ENCODE measurements around the gene GRM7.

Gene GRM7

GRCh38 chr3:7215706-7216105 lies 354.8 kb downstream of the GRM7 start:
- no CpG with 5 or more reads among the region's 3 CpGs for WGBS (ENCODE audit: extremely low coverage, insufficient coverage, insufficient read length)
- H3K27me3 ChIP-seq (ENCODE audit: insufficient read depth, low read length) = no peaks in the 10 kb centered on the region
- no peak overlapping the region for H2BK12ac ChIP-seq (ENCODE audit: low read length)
- no peaks in the 10 kb centered on the region for H3K4me1 ChIP-seq (ENCODE audit: control insufficient read depth in 1 of 2, insufficient read depth in 2 of 2, low read length in 2 of 2)
- no peaks in the 10 kb centered on the region for H3K79me2 ChIP-seq (ENCODE audit: control insufficient read depth, insufficient read depth, low read length, poor library complexity)
- DNase-seq = no peak
- no peak overlapping the region for H3K27ac ChIP-seq (ENCODE audit: low read depth, low read length)
- H3K36me3 ChIP-seq (ENCODE audit: control insufficient read depth in 1 of 2, insufficient read depth in 2 of 2, low read length in 2 of 2) = no peaks in the 10 kb centered on the region
- H2AK5ac ChIP-seq (ENCODE audit: low read length) = no peak overlapping the region
- H3K14ac ChIP-seq (ENCODE audit: low read length) = no peak overlapping the region
- H2BK5ac ChIP-seq (ENCODE audit: low read depth, low read length, poor library complexity) = no peak overlapping the region
- no peak overlapping the region for H2AFZ ChIP-seq (ENCODE audit: insufficient read depth, low read length, poor library complexity)
- H4K91ac ChIP-seq (ENCODE audit: low read depth, low read length) = no peak overlapping the region
- H3K9ac ChIP-seq (ENCODE audit: low read length) = no peak overlapping the region
- no peaks in the 10 kb centered on the region for H3K79me1 ChIP-seq (ENCODE audit: low read length)
- H3K4me3 ChIP-seq (ENCODE audit: low read depth, low read length) = no peak overlapping the region
- H4K12ac ChIP-seq (ENCODE audit: low read depth, low read length) = no peak overlapping the region
- H3K9me3 ChIP-seq (ENCODE audit: insufficient read depth, low read depth, low read length) = no peaks in the 10 kb centered on the region
- H2BK120ac ChIP-seq (ENCODE audit: insufficient read depth, low read length, poor library complexity) = no peak overlapping the region
- H3K4me2 ChIP-seq (ENCODE audit: low read length) = no peak overlapping the region
- no peak overlapping the region for H3K23ac ChIP-seq (ENCODE audit: low read length)
- no peak overlapping the region for H3K18ac ChIP-seq (ENCODE audit: low read length)
- no peak overlapping the region for H4K8ac ChIP-seq (ENCODE audit: low read depth, low read length)
- no peak overlapping the region for H3K4ac ChIP-seq (ENCODE audit: low read depth, low read length)

DNA sequence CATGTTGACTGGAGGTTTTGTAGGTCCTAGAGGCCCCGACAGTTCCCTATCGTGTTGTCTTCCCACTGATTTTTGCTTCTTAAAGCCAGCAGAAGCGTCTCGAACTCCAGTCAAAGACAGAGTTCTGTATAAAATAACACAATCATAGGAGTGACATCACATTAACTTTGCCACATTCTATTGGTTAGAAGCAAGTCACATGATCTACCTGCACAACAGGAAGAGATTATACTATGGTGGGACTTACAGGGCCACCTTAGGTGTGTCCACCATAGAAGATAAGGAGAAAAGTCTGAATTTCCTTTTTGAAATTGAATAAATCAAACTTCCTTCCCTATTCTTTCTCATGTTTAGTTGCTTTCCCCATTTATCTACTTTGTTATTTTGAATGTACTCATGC lies 365.5 kb downstream of the GRM7 start:
- Histone ChIP-seq H3K4me1 (ENCODE audit: control insufficient read depth in 1 of 2, insufficient read depth in 2 of 2, low read length in 2 of 2) (no peaks in the 10 kb centered on the region), H2AFZ (ENCODE audit: insufficient read depth, low read length, poor library complexity) (no peak overlapping the region), H3K4me3 (ENCODE audit: low read depth, low read length) (no peak overlapping the region), H3K9ac (ENCODE audit: low read length) (no peak overlapping the region), H3K4ac (ENCODE audit: low read depth, low read length) (no peak overlapping the region), H3K36me3 (ENCODE audit: control insufficient read depth in 1 of 2, insufficient read depth in 2 of 2, low read length in 2 of 2) (no peaks in the 10 kb centered on the region), H3K14ac (ENCODE audit: low read length) (no peak overlapping the region), H2AK5ac (ENCODE audit: low read length) (no peak overlapping the region), H3K4me2 (ENCODE audit: low read length) (no peak overlapping the region), H3K18ac (ENCODE audit: low read length) (no peak overlapping the region), H2BK12ac (ENCODE audit: low read length) (no peak overlapping the region), H3K27me3 (ENCODE audit: insufficient read depth, low read length) (no peaks in the 10 kb centered on the region), H4K8ac (ENCODE audit: low read depth, low read length) (no peak overlapping the region), H3K79me1 (ENCODE audit: low read length) (no peaks in the 10 kb centered on the region), H4K12ac (ENCODE audit: low read depth, low read length) (no peak overlapping the region), H3K79me2 (ENCODE audit: control insufficient read depth, insufficient read depth, low read length, poor library complexity) (no peaks in the 10 kb centered on the region), H4K91ac (ENCODE audit: low read depth, low read length) (no peak overlapping the region), H2BK120ac (ENCODE audit: insufficient read depth, low read length, poor library complexity) (no peak overlapping the region), H3K9me3 (ENCODE audit: insufficient read depth, low read depth, low read length) (no peaks in the 10 kb centered on the region), H3K27ac (ENCODE audit: low read depth, low read length) (no peak overlapping the region), H2BK5ac (ENCODE audit: low read depth, low read length, poor library complexity) (no peak overlapping the region), H3K23ac (ENCODE audit: low read length) (no peak overlapping the region)
- no peak for DNase-seq
- no CpG with 5 or more reads among the region's 4 CpGs for WGBS (ENCODE audit: extremely low coverage, insufficient coverage, insufficient read length)

DNA sequence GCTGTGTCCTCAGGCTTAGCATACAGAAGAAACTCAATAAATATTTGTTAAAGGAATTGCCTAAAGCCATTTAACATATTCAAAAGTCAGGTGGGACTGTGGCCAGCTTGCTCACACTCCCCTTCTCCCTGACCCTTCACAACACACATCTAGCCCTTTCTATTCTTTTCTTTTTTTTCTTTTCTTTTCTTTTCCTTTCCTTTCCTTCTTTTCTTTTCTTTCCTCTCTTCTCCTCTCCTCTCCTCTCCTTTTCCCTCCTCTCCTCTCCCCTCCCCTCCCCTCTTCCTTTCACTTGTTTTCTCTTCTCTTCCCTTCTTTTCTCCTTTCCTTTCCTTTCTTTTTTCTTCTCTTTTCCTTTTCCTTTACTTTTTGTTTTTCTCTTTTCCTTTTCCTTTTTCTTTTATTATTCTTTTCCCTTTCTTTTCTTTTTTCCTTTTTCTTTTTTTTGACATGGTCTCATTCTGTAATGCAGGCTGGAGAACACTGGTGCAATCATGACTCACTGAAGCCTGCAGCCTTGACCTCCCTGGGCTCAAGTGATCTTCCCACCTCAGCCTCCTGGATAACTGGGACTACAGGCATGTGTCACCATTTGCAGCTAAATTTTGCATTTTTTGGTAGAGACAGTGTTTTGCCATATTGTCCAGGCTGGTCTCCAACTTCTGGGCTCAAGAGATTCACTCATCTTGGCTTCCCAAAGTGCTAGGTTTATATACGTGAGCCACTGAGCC lies 377.8 kb downstream of the GRM7 start:
- Histone ChIP-seq H3K14ac (ENCODE audit: low read length) (no peak overlapping the region), H3K4me1 (ENCODE audit: control insufficient read depth in 1 of 2, insufficient read depth in 2 of 2, low read length in 2 of 2) (no peaks in the 10 kb centered on the region), H3K79me2 (ENCODE audit: control insufficient read depth, insufficient read depth, low read length, poor library complexity) (no peaks in the 10 kb centered on the region), H2AFZ (ENCODE audit: insufficient read depth, low read length, poor library complexity) (no peak overlapping the region), H3K36me3 (ENCODE audit: control insufficient read depth in 1 of 2, insufficient read depth in 2 of 2, low read length in 2 of 2) (no peaks in the 10 kb centered on the region), H3K79me1 (ENCODE audit: low read length) (no peaks in the 10 kb centered on the region), H2BK120ac (ENCODE audit: insufficient read depth, low read length, poor library complexity) (no peak overlapping the region), H3K23ac (ENCODE audit: low read length) (no peak overlapping the region), H3K18ac (ENCODE audit: low read length) (no peak overlapping the region), H2BK12ac (ENCODE audit: low read length) (no peak overlapping the region), H4K12ac (ENCODE audit: low read depth, low read length) (no peak overlapping the region), H3K4me2 (ENCODE audit: low read length) (no peak overlapping the region), H2AK5ac (ENCODE audit: low read length) (no peak overlapping the region), H4K8ac (ENCODE audit: low read depth, low read length) (no peak overlapping the region), H3K27ac (ENCODE audit: low read depth, low read length) (no peak overlapping the region), H2BK5ac (ENCODE audit: low read depth, low read length, poor library complexity) (no peak overlapping the region), H3K27me3 (ENCODE audit: insufficient read depth, low read length) (no peaks in the 10 kb centered on the region), H3K9ac (ENCODE audit: low read length) (no peak overlapping the region), H3K4ac (ENCODE audit: low read depth, low read length) (no peak overlapping the region), H3K9me3 (ENCODE audit: insufficient read depth, low read depth, low read length) (no peaks in the 10 kb centered on the region), H4K91ac (ENCODE audit: low read depth, low read length) (no peak overlapping the region), H3K4me3 (ENCODE audit: low read depth, low read length) (no peak overlapping the region)
- WGBS (ENCODE audit: extremely low coverage, insufficient coverage, insufficient read length) = no CpG with 5 or more reads among the region's 1 CpG
- no peak for DNase-seq

GRCh38 chr3:7241584-7242302 lies 380.8 kb downstream of the GRM7 start:
- H3K18ac ChIP-seq (ENCODE audit: low read length) = no peak overlapping the region
- no peaks in the 10 kb centered on the region for H3K36me3 ChIP-seq (ENCODE audit: control insufficient read depth in 1 of 2, insufficient read depth in 2 of 2, low read length in 2 of 2)
- H3K4me2 ChIP-seq (ENCODE audit: low read length) = no peak overlapping the region
- H4K91ac ChIP-seq (ENCODE audit: low read depth, low read length) = no peak overlapping the region
- no peak for DNase-seq
- no peak overlapping the region for H2BK5ac ChIP-seq (ENCODE audit: low read depth, low read length, poor library complexity)
- H3K27me3 ChIP-seq (ENCODE audit: insufficient read depth, low read length) = no peaks in the 10 kb centered on the region
- H3K23ac ChIP-seq (ENCODE audit: low read length) = no peak overlapping the region
- H3K79me2 ChIP-seq (ENCODE audit: control insufficient read depth, insufficient read depth, low read length, poor library complexity) = no peaks in the 10 kb centered on the region
- H3K4me1 ChIP-seq (ENCODE audit: control insufficient read depth in 1 of 2, insufficient read depth in 2 of 2, low read length in 2 of 2) = no peaks in the 10 kb centered on the region
- H2AFZ ChIP-seq (ENCODE audit: insufficient read depth, low read length, poor library complexity) = no peak overlapping the region
- H4K8ac ChIP-seq (ENCODE audit: low read depth, low read length) = no peak overlapping the region
- no peak overlapping the region for H2AK5ac ChIP-seq (ENCODE audit: low read length)
- WGBS (ENCODE audit: extremely low coverage, insufficient coverage, insufficient read length) = no CpG with 5 or more reads among the region's 4 CpGs
- no peak overlapping the region for H3K4me3 ChIP-seq (ENCODE audit: low read depth, low read length)
- no peaks in the 10 kb centered on the region for H3K9me3 ChIP-seq (ENCODE audit: insufficient read depth, low read depth, low read length)
- no peaks in the 10 kb centered on the region for H3K79me1 ChIP-seq (ENCODE audit: low read length)
- no peak overlapping the region for H3K9ac ChIP-seq (ENCODE audit: low read length)
- H3K14ac ChIP-seq (ENCODE audit: low read length) = no peak overlapping the region
- no peak overlapping the region for H2BK120ac ChIP-seq (ENCODE audit: insufficient read depth, low read length, poor library complexity)
- H2BK12ac ChIP-seq (ENCODE audit: low read length) = no peak overlapping the region
- H4K12ac ChIP-seq (ENCODE audit: low read depth, low read length) = no peak overlapping the region
- H3K27ac ChIP-seq (ENCODE audit: low read depth, low read length) = no peak overlapping the region
- no peak overlapping the region for H3K4ac ChIP-seq (ENCODE audit: low read depth, low read length)
